HG03045 (cell line): Measurements from ENCODE around the gene PRM3.

Experiments used
- ATAC-seq: cut with Tn5 transposase; IDR thresholded peaks from one replicate; pipeline ENCODE4 v1.9.1; 2021; ENCODE audit warnings: mild to moderate bottlenecking, moderate library complexity; ENCODE audit not compliant: unreplicated experiment

Gene PRM3

GRCh38 chr16:11248133-11248532 is 25.3 kb downstream of the PRM3 start:
- no peak for ATAC-seq

DNA sequence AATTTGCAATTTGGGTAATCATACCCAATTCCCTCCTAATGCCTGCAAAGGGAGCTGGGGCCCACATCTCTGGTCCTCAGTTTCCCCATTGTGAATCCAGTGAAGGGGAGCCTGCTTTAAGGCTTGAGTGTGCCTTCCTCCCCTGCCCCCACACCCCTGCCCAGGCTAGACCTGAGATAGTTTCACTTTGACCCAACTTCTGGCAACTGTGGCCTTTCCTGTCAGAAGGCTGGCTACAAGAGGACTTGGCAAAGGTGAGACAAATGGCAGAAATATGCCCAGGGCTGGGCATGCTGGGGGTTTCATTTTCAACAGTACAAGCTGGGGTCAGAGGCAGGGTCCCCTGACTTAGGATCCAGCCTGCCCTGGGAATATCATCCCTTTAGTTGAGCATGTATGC is 27.4 kb downstream of the PRM3 start:
- no peak for ATAC-seq

- ATAC-seq, result no peak
Measured at GRCh38 chr16:11245222-11245737, 28.1 kb downstream of the PRM3 start.

- no peak for ATAC-seq
Measured at GRCh38 chr16:11242658-11243057, 30.8 kb downstream of the PRM3 start.

DNA sequence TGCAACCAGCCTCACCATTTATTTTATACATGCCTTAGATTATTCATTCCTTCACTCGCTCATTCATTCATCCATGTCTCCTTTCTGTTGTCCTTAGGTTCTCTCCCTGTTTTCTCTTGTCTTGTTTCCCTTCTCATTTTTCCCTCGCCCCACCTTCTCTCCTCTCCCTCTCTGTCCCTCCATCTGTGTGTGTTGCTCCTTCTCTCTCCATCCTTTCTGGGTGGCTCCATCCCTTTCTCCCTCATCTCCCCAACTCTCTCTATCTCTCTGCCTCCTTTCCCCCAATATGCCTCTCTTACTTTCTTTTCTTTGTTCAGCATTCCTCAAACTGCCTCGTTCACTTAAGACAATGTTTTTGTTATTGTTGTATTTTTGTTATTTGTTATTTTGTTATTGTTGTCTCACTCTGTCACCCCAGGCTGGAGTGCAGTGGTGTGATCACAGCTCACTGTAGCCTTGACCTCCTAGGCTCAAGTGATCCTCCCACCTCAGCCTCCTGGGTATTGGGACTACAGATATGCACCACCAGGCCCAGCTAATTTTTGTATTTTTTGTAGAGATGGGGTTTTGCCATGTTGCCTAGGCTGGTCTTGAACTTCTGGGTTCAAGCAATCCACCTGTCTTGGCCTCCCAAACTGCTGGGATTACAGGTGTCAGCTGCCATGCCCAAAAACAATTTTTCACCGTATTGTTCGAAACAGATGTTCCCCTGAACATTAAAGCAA is 31.8 kb downstream of the PRM3 start:
- ATAC-seq, result no peak

- no peak for ATAC-seq
Measured at GRCh38 chr16:11240636-11241473, 32.6 kb downstream of the PRM3 start.

- no peak for ATAC-seq
Measured at GRCh38 chr16:11239644-11240632, 33.5 kb downstream of the PRM3 start.

DNA sequence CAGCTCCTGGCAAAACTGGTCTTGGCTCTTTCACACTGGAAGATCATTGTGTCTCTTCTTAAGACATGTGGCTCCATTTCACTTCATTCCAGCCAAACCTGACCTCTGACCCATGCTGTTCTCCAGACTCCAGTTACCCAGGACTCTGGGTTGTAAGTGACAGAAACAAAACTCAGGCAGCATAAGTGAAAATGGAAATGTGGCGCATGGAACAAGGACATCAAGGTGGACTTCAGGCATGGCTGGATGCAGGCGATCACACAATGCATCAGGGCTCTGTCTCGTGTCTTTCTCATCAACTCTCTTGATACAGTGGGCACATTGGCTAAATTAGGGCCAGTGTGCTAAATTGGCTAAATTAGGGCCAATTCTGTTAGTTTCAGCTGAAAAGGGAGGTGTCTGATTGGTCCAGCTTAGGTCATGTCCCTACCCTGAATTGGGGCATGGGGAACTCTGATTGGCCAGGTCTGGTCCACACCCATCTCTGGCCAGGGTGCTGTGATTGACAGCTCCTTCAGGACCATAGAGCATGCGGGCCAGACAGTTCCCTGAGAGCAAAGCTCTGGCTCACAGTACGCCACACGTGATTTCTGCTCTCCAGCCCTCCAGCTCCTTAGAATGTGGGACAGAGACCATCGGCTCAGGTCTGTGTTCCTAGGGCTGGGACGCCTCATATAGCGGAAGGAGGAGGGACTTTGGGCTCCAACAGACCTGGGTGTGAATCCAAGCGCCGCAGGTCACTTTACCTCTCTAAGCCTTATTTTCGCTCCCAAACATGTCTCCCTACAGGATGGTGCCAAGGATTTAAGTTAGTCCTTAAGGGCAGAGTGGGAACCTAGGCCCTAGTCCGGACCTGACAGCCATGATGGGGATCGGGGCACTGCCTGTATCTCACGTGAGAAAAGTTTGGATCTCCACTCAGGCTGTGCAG is 34.9 kb downstream of the PRM3 start:
- no peak for ATAC-seq

- no peak for ATAC-seq
Measured at GRCh38 chr16:11236461-11237254, 36.8 kb downstream of the PRM3 start.

DNA sequence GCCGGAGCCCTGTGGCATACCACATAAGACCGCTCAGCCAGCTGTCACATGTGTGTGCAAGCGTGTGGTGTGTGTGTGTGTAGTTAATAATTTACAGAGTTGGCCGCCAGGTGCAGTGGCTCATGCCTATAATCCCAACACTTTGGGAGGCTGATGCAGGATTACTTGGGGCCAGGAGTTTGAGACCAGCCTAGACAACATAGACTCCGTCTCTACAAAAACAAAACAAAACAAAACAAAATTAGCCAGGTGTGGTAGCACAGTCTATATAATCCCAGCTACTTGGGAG is 37.8 kb downstream of the PRM3 start:
- ATAC-seq, result no peak

- ATAC-seq, result no peak
Measured at GRCh38 chr16:11234884-11235702, 38.3 kb downstream of the PRM3 start.

GRCh38 chr16:11233727-11234376 is 39.6 kb downstream of the PRM3 start:
- no peak for ATAC-seq

DNA sequence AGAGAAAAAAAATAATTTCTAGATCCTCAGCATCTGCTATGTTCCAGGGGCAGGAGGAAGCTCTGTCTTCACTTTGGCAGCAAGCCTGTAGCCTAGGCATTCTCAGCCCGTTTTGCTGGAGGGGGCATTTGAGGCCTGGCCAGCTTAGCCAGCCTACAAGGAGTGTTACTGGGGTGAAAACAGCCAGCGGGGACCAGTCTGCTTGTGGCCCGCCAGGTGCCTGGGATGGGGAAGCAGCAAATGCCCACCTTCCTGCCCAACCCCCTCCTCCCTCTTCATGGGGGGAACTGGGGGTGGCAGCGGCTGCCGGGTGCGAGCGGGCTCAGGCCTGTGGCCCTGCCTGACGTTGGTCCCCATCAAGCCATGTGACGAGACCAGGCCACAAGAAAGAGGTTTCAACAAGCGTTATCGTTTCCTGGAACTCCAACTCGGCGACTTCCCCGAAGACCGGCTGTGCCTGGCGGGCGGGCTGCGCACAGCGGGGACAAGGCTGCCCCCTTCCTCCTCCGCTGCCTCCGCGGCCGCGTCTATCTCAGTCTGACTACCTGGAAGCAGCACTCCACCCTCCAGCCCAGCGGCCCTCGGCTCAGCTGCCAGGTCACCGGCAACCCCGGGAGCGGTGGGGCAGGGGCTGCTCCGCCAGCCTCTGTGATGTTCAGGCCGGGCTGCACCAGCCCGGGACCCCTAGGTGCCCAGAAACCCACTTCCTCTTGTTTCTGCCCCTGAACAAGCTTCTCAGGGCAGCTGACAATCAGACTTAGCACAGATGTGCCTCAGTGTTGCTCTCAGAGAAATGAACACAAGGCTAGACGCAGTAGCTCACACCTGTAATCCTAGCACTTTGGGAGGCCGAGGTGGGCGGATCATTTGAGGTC is 40.3 kb downstream of the PRM3 start:
- peak; percentile 68 for ATAC-seq

DNA sequence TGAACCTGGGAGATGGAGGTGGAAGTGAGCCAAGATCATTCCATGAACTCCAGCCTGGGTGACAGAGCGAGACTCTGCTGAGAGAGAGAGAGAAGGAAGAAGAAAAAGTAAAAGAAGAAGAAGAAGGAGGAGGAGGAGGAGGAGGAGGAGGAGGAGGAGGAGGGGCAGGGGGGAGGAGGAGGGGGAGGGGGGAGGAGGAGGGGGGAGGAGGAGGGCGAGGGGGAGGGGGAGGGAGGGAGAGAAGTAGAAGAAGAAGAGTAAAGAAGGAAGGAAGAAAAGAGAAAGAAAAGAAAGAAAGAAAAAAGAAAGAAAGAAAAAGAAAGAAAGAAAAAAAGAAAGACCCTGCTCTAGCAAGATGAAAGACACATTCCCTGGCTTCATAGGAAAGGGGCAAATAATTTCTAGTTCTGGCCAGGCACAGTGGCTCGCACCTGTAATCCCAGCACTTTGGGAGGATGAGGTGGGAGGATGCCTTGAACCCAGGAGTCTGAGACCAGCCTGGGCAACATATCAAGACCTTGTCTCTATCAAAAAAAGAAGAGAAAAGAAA is 41.1 kb downstream of the PRM3 start:
- ATAC-seq, result no peak

GRCh38 chr16:11231367-11231970 is 42.0 kb downstream of the PRM3 start:
- ATAC-seq, result no peak

GRCh38 chr16:11229906-11230305 is 43.5 kb downstream of the PRM3 start:
- ATAC-seq, result no peak
